Loucy (cell line): ENCODE data around the gene FNDC1.

Experiments
- H2AFZ ChIP-seq: fragments of 200-600 bp; sonication (generic); 2 replicates; pipeline ENCODE4 v1.6.0; 2016; ENCODE audit warnings: antibody characterized with exemption, mild to moderate bottlenecking, low read length, moderate library complexity
- H3F3A ChIP-seq: fragments of 200-600 bp; 2 replicates; pipeline ENCODE4 v1.6.0; 2016; ENCODE audit warnings: antibody characterized with exemption, low read depth, mild to moderate bottlenecking
- H3K27me3 ChIP-seq: fragments of 200-600 bp; sonication (generic); 2 replicates; pipeline ENCODE4 v1.6.1; 2014; ENCODE audit warnings: low read length, mild to moderate bottlenecking; ENCODE audit not compliant: insufficient read depth, poor library complexity, severe bottlenecking
- H3K36me3 ChIP-seq: fragments of 200-600 bp; sonication (generic); 2 replicates; pipeline ENCODE4 v1.6.1; 2016; ENCODE audit warnings: low read length; ENCODE audit not compliant: insufficient read depth
- H3K4me1 ChIP-seq: fragments of 200-600 bp; sonication (generic); 2 replicates; pipeline ENCODE4 v1.5.1; 2014; ENCODE audit warnings: low read length, mild to moderate bottlenecking; ENCODE audit not compliant: insufficient read depth, poor library complexity, severe bottlenecking
- H3K4me2 ChIP-seq: fragments of 200-600 bp; sonication (generic); 2 replicates; pipeline ENCODE4 v1.6.0; 2014; ENCODE audit warnings: antibody characterized with exemption, low read length, low read depth, mild to moderate bottlenecking; ENCODE audit not compliant: poor library complexity, severe bottlenecking
- H3K4me3 ChIP-seq: fragments of 200-600 bp; sonication (generic); 2 replicates; pipeline ENCODE4 v1.5.1; 2014; ENCODE audit warnings: low read length, mild to moderate bottlenecking, mixed read lengths; ENCODE audit not compliant: poor library complexity, severe bottlenecking
- H3K79me2 ChIP-seq: fragments of 200-600 bp; sonication (generic); 2 replicates; pipeline ENCODE4 v1.6.1; 2014; ENCODE audit warnings: low read length; ENCODE audit not compliant: insufficient read depth
- H3K9ac ChIP-seq: fragments of 200-600 bp; sonication (generic); 2 replicates; pipeline ENCODE4 v1.6.0; 2014; ENCODE audit warnings: mild to moderate bottlenecking, low read depth, low read length, moderate library complexity; ENCODE audit not compliant: poor library complexity, severe bottlenecking
- H3K9me2 ChIP-seq: fragments of 200-600 bp; sonication (generic); replicated peaks from 2 replicates; pipeline ENCODE4 v1.6.1; 2016; ENCODE audit warnings: low read depth, low read length, mixed read lengths
- H3K9me3 ChIP-seq: fragments of 200-600 bp; sonication (generic); 2 replicates; pipeline ENCODE4 v1.6.1; 2014; ENCODE audit warnings: mild to moderate bottlenecking, antibody characterized with exemption, low read length, low read depth; ENCODE audit not compliant: insufficient read depth
- H4K20me1 ChIP-seq: fragments of 200-600 bp; sonication (generic); 2 replicates; pipeline ENCODE4 v1.6.0; 2014; ENCODE audit warnings: antibody characterized with exemption, low read length, mild to moderate bottlenecking; ENCODE audit not compliant: insufficient read depth, poor library complexity, severe bottlenecking
- EZH2phosphoT487 ChIP-seq: fragments of 200-600 bp; IDR thresholded peaks from 2 replicates; pipeline ENCODE4 v1.6.1; 2018; ENCODE audit warnings: antibody characterized with exemption, mild to moderate bottlenecking, moderate library complexity, borderline replicate concordance
- TF ChIP-seq, protein P1 (sequence below): fragments of 200-600 bp; sonication (generic); conservative IDR thresholded peaks from 2 replicates; pipeline ENCODE4 v1.5.1; 2014; ENCODE audit warnings: mild to moderate bottlenecking, antibody characterized with exemption, low read length

FNDC1 gene

GRCh38 chr6:159220093-159220492 lies 50.9 kb downstream of the FNDC1 start:
- Histone ChIP-seq H3K4me1 (no peaks in the 10 kb centered on the region), H3K4me2 (no peak overlapping the region), H3K9ac (no peak overlapping the region), H3K79me2 (no peaks in the 10 kb centered on the region), H3K9me3 (no peaks in the 10 kb centered on the region), H3F3A (no peaks in the 10 kb centered on the region), H3K27me3 (no peaks in the 10 kb centered on the region), H4K20me1 (no peaks in the 10 kb centered on the region), H3K9me2 (no peaks in the 10 kb centered on the region), H2AFZ (no peak overlapping the region), H3K4me3 (no peak overlapping the region), H3K36me3 (no peaks in the 10 kb centered on the region)
- TF ChIP-seq, protein P1, sequence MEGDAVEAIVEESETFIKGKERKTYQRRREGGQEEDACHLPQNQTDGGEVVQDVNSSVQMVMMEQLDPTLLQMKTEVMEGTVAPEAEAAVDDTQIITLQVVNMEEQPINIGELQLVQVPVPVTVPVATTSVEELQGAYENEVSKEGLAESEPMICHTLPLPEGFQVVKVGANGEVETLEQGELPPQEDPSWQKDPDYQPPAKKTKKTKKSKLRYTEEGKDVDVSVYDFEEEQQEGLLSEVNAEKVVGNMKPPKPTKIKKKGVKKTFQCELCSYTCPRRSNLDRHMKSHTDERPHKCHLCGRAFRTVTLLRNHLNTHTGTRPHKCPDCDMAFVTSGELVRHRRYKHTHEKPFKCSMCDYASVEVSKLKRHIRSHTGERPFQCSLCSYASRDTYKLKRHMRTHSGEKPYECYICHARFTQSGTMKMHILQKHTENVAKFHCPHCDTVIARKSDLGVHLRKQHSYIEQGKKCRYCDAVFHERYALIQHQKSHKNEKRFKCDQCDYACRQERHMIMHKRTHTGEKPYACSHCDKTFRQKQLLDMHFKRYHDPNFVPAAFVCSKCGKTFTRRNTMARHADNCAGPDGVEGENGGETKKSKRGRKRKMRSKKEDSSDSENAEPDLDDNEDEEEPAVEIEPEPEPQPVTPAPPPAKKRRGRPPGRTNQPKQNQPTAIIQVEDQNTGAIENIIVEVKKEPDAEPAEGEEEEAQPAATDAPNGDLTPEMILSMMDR = no peak
- no peak for TF ChIP-seq EZH2phosphoT487

DNA sequence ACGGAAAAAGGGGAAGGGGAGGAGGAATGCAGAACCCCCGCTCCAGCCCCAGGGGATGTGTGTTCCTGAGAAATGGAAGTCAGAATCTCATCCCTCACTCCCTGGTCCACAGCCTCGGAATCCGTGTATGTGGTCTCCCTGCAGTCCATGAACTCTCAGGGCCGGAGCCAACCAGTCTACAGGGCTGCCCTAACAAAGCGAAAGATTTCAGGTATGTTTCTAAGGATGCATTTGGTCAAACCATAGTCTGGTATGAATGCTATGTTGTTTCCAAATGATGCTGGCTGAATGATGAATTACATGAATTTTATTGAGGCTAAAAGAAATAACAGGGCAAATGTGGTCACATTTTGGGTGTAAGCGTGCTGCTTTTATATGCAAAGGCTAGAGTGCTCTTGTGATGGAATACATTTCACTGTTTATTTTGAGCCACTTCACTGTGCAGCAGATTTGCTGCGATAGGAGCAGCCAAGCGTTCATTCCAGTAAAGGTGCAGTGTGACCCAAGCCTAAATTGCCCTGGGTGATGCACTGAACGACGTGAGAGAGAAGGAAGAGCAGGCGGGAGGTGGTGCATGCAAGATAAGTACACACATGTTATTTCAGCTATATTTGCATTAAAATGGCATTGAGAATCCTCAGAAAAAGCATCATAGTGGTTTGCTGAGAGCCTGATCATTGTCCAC lies 52.4 kb downstream of the FNDC1 start:
- no peaks in the 10 kb centered on the region for H3K4me1 ChIP-seq
- no peaks in the 10 kb centered on the region for H3F3A ChIP-seq
- no peak for TF ChIP-seq EZH2phosphoT487
- TF ChIP-seq, protein P1 = no peak
- no peak overlapping the region for H3K4me3 ChIP-seq
- H3K4me2 ChIP-seq = no peak overlapping the region
- H3K9me2 ChIP-seq = no peaks in the 10 kb centered on the region
- H3K9ac ChIP-seq = no peak overlapping the region
- H2AFZ ChIP-seq = no peak overlapping the region
- H3K79me2 ChIP-seq = no peaks in the 10 kb centered on the region
- H3K27me3 ChIP-seq = no peaks in the 10 kb centered on the region
- H3K9me3 ChIP-seq = no peaks in the 10 kb centered on the region
- no peaks in the 10 kb centered on the region for H4K20me1 ChIP-seq
- H3K36me3 ChIP-seq = no peaks in the 10 kb centered on the region

- H3K79me2 ChIP-seq = no peaks in the 10 kb centered on the region
- no peak overlapping the region for H2AFZ ChIP-seq
- no peaks in the 10 kb centered on the region for H3K36me3 ChIP-seq
- H3F3A ChIP-seq = no peaks in the 10 kb centered on the region
- H3K27me3 ChIP-seq = no peaks in the 10 kb centered on the region
- H3K4me3 ChIP-seq = no peak overlapping the region
- no peak overlapping the region for H3K4me2 ChIP-seq
- H4K20me1 ChIP-seq = no peaks in the 10 kb centered on the region
- H3K9me3 ChIP-seq = no peaks in the 10 kb centered on the region
- H3K9ac ChIP-seq = no peak overlapping the region
- no peaks in the 10 kb centered on the region for H3K4me1 ChIP-seq
- no peaks in the 10 kb centered on the region for H3K9me2 ChIP-seq
- TF ChIP-seq, protein P1 = no peak
- no peak for TF ChIP-seq EZH2phosphoT487
Measured at GRCh38 chr6:159224452-159224851, 55.3 kb downstream of the FNDC1 start.
